Smooth muscle cell (in vitro differentiated cells): ENCODE data around the gene LIMA1. TPM values are rescaled to one million over a fixed set of nuclear protein-coding genes. Genes with fewer than 3 reads are reported as not detected.

Experiments used
- DNase-seq: peaks from one replicate; lab custom pipeline; 2025; ENCODE audit not compliant: unreplicated experiment; lab: John Stamatoyannopoulos, UW
- H2AFZ ChIP-seq: fragments of 200-600 bp; sonication (generic); 2 replicates; pipeline ENCODE4 v1.6.0; 2016; ENCODE audit warnings: antibody characterized with exemption, low read depth, mild to moderate bottlenecking
- H3F3A ChIP-seq: fragments of 200-600 bp; sonication (generic); 2 replicates; pipeline ENCODE4 v1.6.0; 2017; ENCODE audit warnings: antibody characterized with exemption, low read depth
- H3K27ac ChIP-seq: fragments of 200-600 bp; sonication (generic); 2 replicates; pipeline ENCODE4 v1.5.1; 2016; ENCODE audit warnings: low read depth, mild to moderate bottlenecking
- H3K27me3 ChIP-seq: fragments of 200-600 bp; sonication (generic); 2 replicates; pipeline ENCODE4 v1.6.1; 2016; ENCODE audit warnings: low read depth, mild to moderate bottlenecking
- H3K36me3 ChIP-seq: fragments of 200-600 bp; sonication (generic); 2 replicates; pipeline ENCODE4 v1.5.1; 2016; ENCODE audit warnings: low read depth
- H3K4me1 ChIP-seq: fragments of 200-600 bp; sonication (generic); 2 replicates; pipeline ENCODE4 v1.5.1; 2016; ENCODE audit warnings: low read depth
- H3K4me2 ChIP-seq: fragments of 200-600 bp; sonication (generic); 2 replicates; pipeline ENCODE4 v1.6.0; 2016; ENCODE audit warnings: mild to moderate bottlenecking
- H3K4me3 ChIP-seq: fragments of 200-600 bp; sonication (generic); 2 replicates; pipeline ENCODE4 v1.5.1; 2016; ENCODE audit warnings: mild to moderate bottlenecking
- H3K79me2 ChIP-seq: fragments of 200-600 bp; sonication (generic); 2 replicates; pipeline ENCODE4 v1.6.0; 2016; ENCODE audit warnings: low read depth, mild to moderate bottlenecking
- H3K9ac ChIP-seq: fragments of 200-600 bp; sonication (generic); 2 replicates; pipeline ENCODE4 v1.6.0; 2016; ENCODE audit warnings: low read depth
- H3K9me3 ChIP-seq: fragments of 200-600 bp; sonication (generic); replicated peaks from 2 replicates; pipeline ENCODE4 v1.5.1; 2016; ENCODE audit warnings: low read depth
- H4K20me1 ChIP-seq: fragments of 200-600 bp; sonication (generic); 2 replicates; pipeline ENCODE4 v1.6.0; 2016; ENCODE audit warnings: low read depth
- WGBS: methylation state at CpG from one replicate; pipeline ENCODE4 v1.1.7; 2016; ENCODE audit warnings: low lambda C conversion rate; 5-methylcytosine and 5-hydroxymethylcytosine counted together
- polyA plus RNA-seq: library from polyadenylated mRNA; unstranded; fragments of >200 nt; fragmentation: Nextera tagmentation; extraction: Ambion mirVana; gene quantifications from 2 replicates; pipeline ENCODE4 v1.2.1, GENCODE V29; 2016
- total RNA-seq: library from RNA; depleted of rRNA; stranded (reverse); fragments of >200 nt; gene quantifications from 2 replicates; pipeline ENCODE4 v1.2.3, GENCODE V29; 2014
- TF ChIP-seq, protein P1 (sequence below): fragments of 200-600 bp; sonication (generic); IDR thresholded peaks from 2 replicates; pipeline ENCODE4 v1.5.1; 2017; ENCODE audit warnings: borderline replicate concordance, mild to moderate bottlenecking, antibody characterized with exemption; ENCODE audit not compliant: insufficient read depth, poor library complexity, severe bottlenecking

Gene LIMA1
- total and polyA plus RNA-seq, 2 experiments from 2014 or later = 39.6 to 154 TPM

DNA sequence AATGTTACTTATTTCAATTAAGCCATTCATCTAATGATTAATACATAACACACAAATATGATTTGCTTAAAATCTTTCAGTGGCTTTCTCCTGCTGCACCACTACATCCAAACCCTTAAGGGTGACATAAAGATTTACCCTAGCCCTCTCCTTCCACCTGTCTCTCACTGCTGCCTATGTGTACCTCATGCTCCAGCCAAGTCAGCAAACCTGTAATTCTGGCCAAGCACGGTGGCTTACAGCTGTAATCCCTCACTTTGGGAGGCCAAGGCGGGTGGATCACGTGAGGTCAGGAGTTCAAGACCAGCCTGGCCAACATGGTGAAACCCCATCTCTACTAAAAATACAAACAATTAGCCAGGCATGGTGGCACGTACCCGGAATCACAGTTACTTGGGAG lies 84.5 kb downstream of the LIMA1 start:
- H3K9me3 ChIP-seq = no peaks in the 10 kb centered on the region
- H3K27me3 ChIP-seq = no peaks in the 10 kb centered on the region
- no peak overlapping the region for H3K27ac ChIP-seq
- 89% methylated on average over 5 of the region's 5 CpGs for WGBS
- peaks cover 11% of the 10 kb centered on the region for H3K79me2 ChIP-seq
- DNase-seq = no peak
- H3K4me1 ChIP-seq = no peaks in the 10 kb centered on the region
- no peak overlapping the region for H2AFZ ChIP-seq
- no peak overlapping the region for H3K4me3 ChIP-seq
- no peak overlapping the region for H3K4me2 ChIP-seq
- H3K9ac ChIP-seq = no peak overlapping the region
- H3F3A ChIP-seq = no peaks in the 10 kb centered on the region
- peaks cover 23% of the 10 kb centered on the region for H3K36me3 ChIP-seq
- TF ChIP-seq, protein P1, sequence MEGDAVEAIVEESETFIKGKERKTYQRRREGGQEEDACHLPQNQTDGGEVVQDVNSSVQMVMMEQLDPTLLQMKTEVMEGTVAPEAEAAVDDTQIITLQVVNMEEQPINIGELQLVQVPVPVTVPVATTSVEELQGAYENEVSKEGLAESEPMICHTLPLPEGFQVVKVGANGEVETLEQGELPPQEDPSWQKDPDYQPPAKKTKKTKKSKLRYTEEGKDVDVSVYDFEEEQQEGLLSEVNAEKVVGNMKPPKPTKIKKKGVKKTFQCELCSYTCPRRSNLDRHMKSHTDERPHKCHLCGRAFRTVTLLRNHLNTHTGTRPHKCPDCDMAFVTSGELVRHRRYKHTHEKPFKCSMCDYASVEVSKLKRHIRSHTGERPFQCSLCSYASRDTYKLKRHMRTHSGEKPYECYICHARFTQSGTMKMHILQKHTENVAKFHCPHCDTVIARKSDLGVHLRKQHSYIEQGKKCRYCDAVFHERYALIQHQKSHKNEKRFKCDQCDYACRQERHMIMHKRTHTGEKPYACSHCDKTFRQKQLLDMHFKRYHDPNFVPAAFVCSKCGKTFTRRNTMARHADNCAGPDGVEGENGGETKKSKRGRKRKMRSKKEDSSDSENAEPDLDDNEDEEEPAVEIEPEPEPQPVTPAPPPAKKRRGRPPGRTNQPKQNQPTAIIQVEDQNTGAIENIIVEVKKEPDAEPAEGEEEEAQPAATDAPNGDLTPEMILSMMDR = no peak
- H4K20me1 ChIP-seq = no peaks in the 10 kb centered on the region

DNA sequence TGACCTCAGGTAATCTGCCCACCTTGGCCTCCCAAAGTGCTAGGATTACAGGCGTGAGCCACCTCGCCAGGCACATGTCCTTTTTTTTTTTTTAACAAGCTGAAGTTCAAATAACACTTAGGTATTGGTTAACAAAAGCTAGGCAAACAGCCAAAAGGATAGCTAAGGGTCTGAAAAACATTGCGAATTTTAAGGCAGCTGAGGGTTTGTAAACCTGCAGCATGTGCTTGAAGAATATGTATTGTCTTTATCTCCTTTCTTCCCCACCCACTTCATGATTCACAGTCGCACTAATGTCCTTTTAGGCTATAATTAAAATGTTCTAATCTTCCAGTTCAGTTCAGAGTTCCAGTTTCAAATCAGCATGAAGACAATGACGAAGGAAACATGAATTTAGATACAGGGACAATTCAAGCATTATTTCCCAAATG lies 86.0 kb downstream of the LIMA1 start:
- H3K36me3 ChIP-seq = peaks cover 16% of the 10 kb centered on the region
- no peaks in the 10 kb centered on the region for H3K27me3 ChIP-seq
- no peak overlapping the region for H2AFZ ChIP-seq
- no peak overlapping the region for H3K4me2 ChIP-seq
- no peak for DNase-seq
- H3K4me3 ChIP-seq = no peak overlapping the region
- WGBS = 90% methylated on average over 5 of the region's 5 CpGs
- TF ChIP-seq, protein P1 = no peak
- H3K79me2 ChIP-seq = peaks cover 9% of the 10 kb centered on the region
- no peaks in the 10 kb centered on the region for H4K20me1 ChIP-seq
- H3K9me3 ChIP-seq = no peaks in the 10 kb centered on the region
- H3K27ac ChIP-seq = no peak overlapping the region
- no peaks in the 10 kb centered on the region for H3F3A ChIP-seq
- no peak overlapping the region for H3K9ac ChIP-seq
- H3K4me1 ChIP-seq = no peaks in the 10 kb centered on the region

DNA sequence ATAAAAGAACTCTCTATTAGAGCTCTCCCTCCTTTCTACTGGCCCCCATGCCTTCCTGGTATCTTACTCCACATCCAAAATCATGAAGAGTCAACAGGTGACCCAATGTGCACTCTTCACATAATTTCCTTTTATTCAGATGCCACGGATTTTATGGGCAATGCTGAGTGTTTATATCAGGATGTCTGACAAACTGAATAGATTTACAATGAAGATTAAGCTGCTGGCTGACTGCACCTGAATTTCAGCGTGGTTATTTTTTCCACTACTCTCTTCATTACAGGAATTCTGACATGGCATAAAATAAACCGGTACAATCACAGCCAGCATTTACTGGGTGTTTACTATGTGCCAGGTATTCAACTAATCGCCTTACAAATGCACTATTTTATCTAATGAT lies 86.8 kb downstream of the LIMA1 start:
- H3K4me1 ChIP-seq = no peaks in the 10 kb centered on the region
- no peak overlapping the region for H2AFZ ChIP-seq
- no peak overlapping the region for H3K4me2 ChIP-seq
- no peak overlapping the region for H3K9ac ChIP-seq
- WGBS = 90% methylated on average over 4 of the region's 4 CpGs
- TF ChIP-seq, protein P1 = no peak
- H3K36me3 ChIP-seq = peaks cover 16% of the 10 kb centered on the region
- no peaks in the 10 kb centered on the region for H4K20me1 ChIP-seq
- no peak for DNase-seq
- no peak overlapping the region for H3K4me3 ChIP-seq
- no peak overlapping the region for H3K27ac ChIP-seq
- H3F3A ChIP-seq = no peaks in the 10 kb centered on the region
- peaks cover 9% of the 10 kb centered on the region for H3K79me2 ChIP-seq
- no peaks in the 10 kb centered on the region for H3K9me3 ChIP-seq
- no peaks in the 10 kb centered on the region for H3K27me3 ChIP-seq

GRCh38 chr12:50195832-50196231 lies 87.5 kb downstream of the LIMA1 start:
- Histone ChIP-seq H3K36me3 (peaks cover 16% of the 10 kb centered on the region), H2AFZ (no peak overlapping the region), H3K27me3 (no peaks in the 10 kb centered on the region), H3F3A (no peaks in the 10 kb centered on the region), H3K27ac (no peak overlapping the region), H3K9me3 (no peaks in the 10 kb centered on the region), H3K4me1 (no peaks in the 10 kb centered on the region), H3K9ac (no peak overlapping the region), H3K4me2 (no peak overlapping the region), H3K79me2 (peaks cover 9% of the 10 kb centered on the region), H4K20me1 (no peaks in the 10 kb centered on the region), H3K4me3 (no peak overlapping the region)
- WGBS = 85% methylated on average over 4 of the region's 4 CpGs
- DNase-seq = no peak
- TF ChIP-seq, protein P1 = no peak
